ENCODE measurements around the gene SLC44A4.
A peak's percentile ranks its signal among the peaks of the same experiment; 100 is the strongest.
"Not testable (repeated sequence)": the region's sequence is repeated elsewhere in the genome, so short reads cannot be mapped to it uniquely, and the experiment has no call there.

SLC44A4 gene

GRCh38 chr6:31878726-31879125, at the start of gene SLC44A4:
Gene SLC44A4 (minus strand): TSS chr6:31878997. CDS start chr6:31878980, 17 bp downstream.
- DNase-seq (ENCODE audit: low spot score): no peak

- DNase-seq (ENCODE audit: low spot score): no peak
Observed at GRCh38 chr6:31928672-31928939, 49.8 kb upstream of the SLC44A4 start.

GRCh38 chr6:31927863-31928671, 49.3 kb upstream of the SLC44A4 start:
- DNase-seq (ENCODE audit: low spot score): no peak

GRCh38 chr6:31927242-31927862, 48.6 kb upstream of the SLC44A4 start, which contains the start of gene C2:
Gene C2 (plus strand): TSS chr6:31927717. CDS start chr6:31927753, 36 bp downstream.
- DNase-seq (ENCODE audit: low spot score): no peak

GRCh38 chr6:31922942-31923341, 44.1 kb upstream of the SLC44A4 start:
- peak; percentile 20 for DNase-seq (ENCODE audit: low spot score)

GRCh38 chr6:31920811-31921210, 42.0 kb upstream of the SLC44A4 start:
- no peak for DNase-seq (ENCODE audit: low spot score)

- DNase-seq (ENCODE audit: low spot score): no peak
Observed at GRCh38 chr6:31919624-31920303, 41.0 kb upstream of the SLC44A4 start.

GRCh38 chr6:31918069-31918720, 39.4 kb upstream of the SLC44A4 start:
- DNase-seq (ENCODE audit: low spot score): no peak

- no peak for DNase-seq (ENCODE audit: low spot score)
Observed at GRCh38 chr6:31915756-31916155, 37.0 kb upstream of the SLC44A4 start.

- DNase-seq (ENCODE audit: low spot score): no peak
Observed at GRCh38 chr6:31915351-31915750, 36.6 kb upstream of the SLC44A4 start.

GRCh38 chr6:31911826-31912585, 33.2 kb upstream of the SLC44A4 start:
- no peak for DNase-seq (ENCODE audit: low spot score)

- not testable (repeated sequence) for DNase-seq (ENCODE audit: low spot score)
Observed at GRCh38 chr6:31909298-31909697, 30.5 kb upstream of the SLC44A4 start.

- no peak for DNase-seq (ENCODE audit: low spot score)
Observed at GRCh38 chr6:31908791-31909190, 30.0 kb upstream of the SLC44A4 start.

GRCh38 chr6:31908255-31908654, 29.5 kb upstream of the SLC44A4 start:
- DNase-seq (ENCODE audit: low spot score): not testable (repeated sequence)

- DNase-seq (ENCODE audit: low spot score): no peak
Observed at GRCh38 chr6:31907158-31907813, 28.5 kb upstream of the SLC44A4 start.

GRCh38 chr6:31906727-31907126, 27.9 kb upstream of the SLC44A4 start:
- DNase-seq (ENCODE audit: low spot score): not testable (repeated sequence)

- DNase-seq (ENCODE audit: low spot score): no peak
Observed at GRCh38 chr6:31906122-31906521, 27.3 kb upstream of the SLC44A4 start.

- no peak for DNase-seq (ENCODE audit: low spot score)
Observed at GRCh38 chr6:31905041-31905440, 26.2 kb upstream of the SLC44A4 start.

GRCh38 chr6:31903957-31904356, 25.2 kb upstream of the SLC44A4 start:
- no peak for DNase-seq (ENCODE audit: low spot score)

- DNase-seq (ENCODE audit: low spot score): peak; percentile 84
Observed at GRCh38 chr6:31901953-31902643, 23.3 kb upstream of the SLC44A4 start, which contains the start of gene ZBTB12. Gene ZBTB12 (minus strand): TSS chr6:31902086. CDS start chr6:31901305, 781 bp downstream.

All from CD4-positive, alpha-beta T cell treated with Interleukin-2 at 100 ng/mL for 4 hours (primary cell).